Parathyroid adenoma (tissue), 2 donors: Measurements from ENCODE around the gene SUPV3L1.
"Not testable (repeated sequence)": the region's sequence is repeated elsewhere in the genome, so short reads cannot be mapped to it uniquely, and the experiment has no call there.

Experiments
- H2AFZ ChIP-seq: fragments of 300-600 bp; sonication (generic); one replicate; pipeline ENCODE4 v1.7.0; 2017; ENCODE audit warnings: antibody characterized with exemption, mild to moderate bottlenecking
- H3K27ac ChIP-seq: fragments of 300-600 bp; sonication (generic); one replicate; pipeline ENCODE4 v1.7.0; 2017
- H3K27me3 ChIP-seq: fragments of 300-600 bp; sonication (generic); one replicate; pipeline ENCODE4 v1.7.0; 2017; ENCODE audit warnings: low read length; ENCODE audit not compliant: control insufficient read depth, insufficient read depth
- H3K36me3 ChIP-seq: fragments of 300-600 bp; sonication (generic); one replicate; pipeline ENCODE4 v1.7.0; 2017; ENCODE audit warnings: low read length; ENCODE audit not compliant: control insufficient read depth, insufficient read depth
- H3K4me1 ChIP-seq: fragments of 300-600 bp; sonication (generic); one replicate; pipeline ENCODE4 v1.7.0; 2017; ENCODE audit warnings: control low read depth
- H3K4me2 ChIP-seq: fragments of 300-600 bp; sonication (generic); one replicate; pipeline ENCODE4 v1.7.0; 2017; ENCODE audit warnings: low read length
- H3K4me3 ChIP-seq: fragments of 300-600 bp; sonication (generic); one replicate; pipeline ENCODE4 v1.7.0; 2017; ENCODE audit warnings: low read depth, low read length
- H3K79me2 ChIP-seq: fragments of 300-600 bp; sonication (generic); one replicate; pipeline ENCODE4 v1.7.0; 2017; ENCODE audit warnings: control low read depth
- H3K9ac ChIP-seq: fragments of 300-600 bp; sonication (generic); one replicate; pipeline ENCODE4 v1.7.0; 2017; ENCODE audit warnings: mild to moderate bottlenecking
- H3K9me3 ChIP-seq: fragments of 300-600 bp; sonication (generic); one replicate; pipeline ENCODE4 v1.7.0; 2017; ENCODE audit warnings: low read length; ENCODE audit not compliant: control insufficient read depth
- CTCF ChIP-seq: fragments of 300-600 bp; sonication (generic); IDR thresholded peaks from one replicate; pipeline ENCODE4 v1.7.0; 2017; ENCODE audit warnings: antibody characterized with exemption, mild to moderate bottlenecking
- donor health status: primary hyperparathyroidism.

SUPV3L1 gene

DNA sequence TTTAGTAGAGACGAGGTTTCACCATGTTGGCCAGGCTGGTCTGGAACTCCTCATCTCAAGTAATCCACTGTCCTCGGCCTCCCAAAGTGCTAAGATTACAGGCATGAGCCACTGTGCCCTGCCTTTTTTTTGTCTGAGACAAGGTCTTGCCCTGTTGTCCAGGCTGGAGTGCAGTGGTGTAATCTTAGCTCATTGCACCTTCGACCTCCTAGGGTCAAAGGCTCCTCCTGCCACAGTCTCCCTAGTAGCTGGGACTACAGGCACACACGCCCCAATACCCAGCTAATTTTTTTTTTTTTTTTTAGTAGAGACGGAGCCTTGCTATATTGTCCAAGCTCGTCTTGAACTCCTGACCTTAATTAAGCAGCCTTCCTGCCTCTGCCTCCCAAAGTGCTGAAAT lies 26.8 kb upstream of the SUPV3L1 start:
- TF ChIP-seq CTCF, result no peak

GRCh38 chr10:69160809-69161241 lies 19.2 kb upstream of the SUPV3L1 start:
- Histone ChIP-seq H3K36me3 (no peaks in the 10 kb centered on the region), H3K27me3 (no peaks in the 10 kb centered on the region), H3K4me1 (no peaks in the 10 kb centered on the region), H3K79me2 (peaks cover 3% of the 10 kb centered on the region), H2AFZ (no peak overlapping the region), H3K27ac (no peak overlapping the region), H3K4me3 (no peak overlapping the region), H3K4me2 (no peak overlapping the region), H3K9me3 (no peaks in the 10 kb centered on the region), H3K9ac (no peak overlapping the region)
- no peak for TF ChIP-seq CTCF

More for the DNA sequence above, 26.8 kb upstream of the SUPV3L1 start:
- no peaks in the 10 kb centered on the region for H3K4me1 ChIP-seq
- H3K9me3 ChIP-seq, result no peaks in the 10 kb centered on the region
- H2AFZ ChIP-seq, result no peak overlapping the region
- no peaks in the 10 kb centered on the region for H3K36me3 ChIP-seq
- no peak overlapping the region for H3K4me3 ChIP-seq
- no peak overlapping the region for H3K4me2 ChIP-seq
- no peaks in the 10 kb centered on the region for H3K27me3 ChIP-seq
- H3K79me2 ChIP-seq, result peaks cover 36% of the 10 kb centered on the region
- H3K27ac ChIP-seq, result no peak overlapping the region
- no peak overlapping the region for H3K9ac ChIP-seq

- no peak overlapping the region for H3K4me3 ChIP-seq
- no peaks in the 10 kb centered on the region for H3K27me3 ChIP-seq
- no peaks in the 10 kb centered on the region for H3K4me1 ChIP-seq
- no peak overlapping the region for H3K9ac ChIP-seq
- H3K36me3 ChIP-seq, result no peaks in the 10 kb centered on the region
- TF ChIP-seq CTCF, result no peak
- H2AFZ ChIP-seq, result no peak overlapping the region
- H3K79me2 ChIP-seq, result no peaks in the 10 kb centered on the region
- H3K27ac ChIP-seq, result no peak overlapping the region
- no peaks in the 10 kb centered on the region for H3K9me3 ChIP-seq
- no peak overlapping the region for H3K4me2 ChIP-seq
These were observed 11.5 kb upstream of the SUPV3L1 start for GRCh38 chr10:69168493-69168892.

- Histone ChIP-seq H3K27ac (no peak overlapping the region), H2AFZ (no peak overlapping the region), H3K79me2 (no peaks in the 10 kb centered on the region), H3K27me3 (no peaks in the 10 kb centered on the region), H3K36me3 (no peaks in the 10 kb centered on the region), H3K9me3 (no peaks in the 10 kb centered on the region), H3K4me1 (no peaks in the 10 kb centered on the region), H3K4me3 (no peak overlapping the region), H3K4me2 (no peak overlapping the region), H3K9ac (no peak overlapping the region)
- TF ChIP-seq CTCF, result no peak
These were observed 7.6 kb upstream of the SUPV3L1 start for GRCh38 chr10:69172241-69172982.

DNA sequence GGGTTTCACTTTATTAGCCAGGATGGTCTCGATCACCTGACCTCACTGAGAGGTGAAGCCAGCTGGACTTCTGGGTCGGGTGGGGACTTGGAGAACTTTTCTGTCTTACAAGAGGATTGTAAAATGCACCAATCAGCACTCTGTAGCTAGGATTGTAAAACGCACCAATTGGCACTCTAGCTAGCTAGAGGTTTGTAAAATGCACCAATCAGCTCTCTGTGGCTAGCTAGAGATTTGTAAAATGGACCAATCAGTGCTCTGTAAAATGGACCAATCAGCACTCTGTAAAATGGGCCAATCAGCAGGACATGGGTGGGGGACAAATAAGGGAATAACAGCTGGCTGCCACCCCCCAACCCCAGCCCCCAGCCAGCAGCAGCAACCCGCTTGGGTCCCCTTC lies 4.7 kb upstream of the SUPV3L1 start:
- not testable (repeated sequence) for H3K79me2 ChIP-seq, H3K9ac ChIP-seq, H3K4me1 ChIP-seq, H3K4me3 ChIP-seq, H3K9me3 ChIP-seq, H3K4me2 ChIP-seq, H3K27me3 ChIP-seq, H2AFZ ChIP-seq, H3K36me3 ChIP-seq, H3K27ac ChIP-seq
